Measurements from ENCODE around the gene TBC1D22A. TPM values are rescaled to one million over a fixed set of nuclear protein-coding genes. Genes with fewer than 3 reads are reported as not detected.

TBC1D22A gene
- total RNA-seq, 1 donor from 2014 or later: 34.1 TPM

GRCh38 chr22:47102648-47103047 lies 340.2 kb downstream of the TBC1D22A start:
- intact Hi-C loops (cut with DNase I): no loop called here
- TF ChIP-seq, protein P1, sequence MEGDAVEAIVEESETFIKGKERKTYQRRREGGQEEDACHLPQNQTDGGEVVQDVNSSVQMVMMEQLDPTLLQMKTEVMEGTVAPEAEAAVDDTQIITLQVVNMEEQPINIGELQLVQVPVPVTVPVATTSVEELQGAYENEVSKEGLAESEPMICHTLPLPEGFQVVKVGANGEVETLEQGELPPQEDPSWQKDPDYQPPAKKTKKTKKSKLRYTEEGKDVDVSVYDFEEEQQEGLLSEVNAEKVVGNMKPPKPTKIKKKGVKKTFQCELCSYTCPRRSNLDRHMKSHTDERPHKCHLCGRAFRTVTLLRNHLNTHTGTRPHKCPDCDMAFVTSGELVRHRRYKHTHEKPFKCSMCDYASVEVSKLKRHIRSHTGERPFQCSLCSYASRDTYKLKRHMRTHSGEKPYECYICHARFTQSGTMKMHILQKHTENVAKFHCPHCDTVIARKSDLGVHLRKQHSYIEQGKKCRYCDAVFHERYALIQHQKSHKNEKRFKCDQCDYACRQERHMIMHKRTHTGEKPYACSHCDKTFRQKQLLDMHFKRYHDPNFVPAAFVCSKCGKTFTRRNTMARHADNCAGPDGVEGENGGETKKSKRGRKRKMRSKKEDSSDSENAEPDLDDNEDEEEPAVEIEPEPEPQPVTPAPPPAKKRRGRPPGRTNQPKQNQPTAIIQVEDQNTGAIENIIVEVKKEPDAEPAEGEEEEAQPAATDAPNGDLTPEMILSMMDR (IDR thresholded peaks at IDR 0.05): no peak
- DNase-seq (no peak), ATAC-seq (peak; percentile 58 to 76)
- Histone ChIP-seq H3K4me1 (no peaks in the 10 kb centered on the region), H3K27ac (no peak overlapping the region), H3K36me3 (no peaks in the 10 kb centered on the region), H3K27me3 (ENCODE audit: low read depth) (no peaks in the 10 kb centered on the region), H3K4me3 (no peak overlapping the region), H3K9me3 (no peaks in the 10 kb centered on the region)

DNA sequence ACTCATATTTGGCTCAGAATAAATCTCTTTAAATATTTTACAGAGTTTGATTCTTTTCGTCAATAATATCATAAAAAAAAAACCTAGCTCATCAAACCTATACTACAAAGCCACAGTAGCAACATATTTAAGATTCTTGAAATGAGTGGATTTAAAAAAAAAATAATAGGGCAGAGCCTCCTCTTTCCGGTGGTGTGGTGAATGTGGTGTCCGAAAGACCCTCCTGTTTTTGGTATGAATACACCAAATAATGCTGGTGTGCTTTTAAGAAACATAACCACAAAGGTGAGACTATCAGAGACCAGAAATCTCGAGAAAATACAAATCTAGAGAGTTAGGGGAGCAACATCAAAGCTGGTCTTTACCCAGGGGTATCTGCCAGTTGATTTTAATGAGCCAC lies 342.6 kb downstream of the TBC1D22A start:
- H3K9me3 ChIP-seq: no peaks in the 10 kb centered on the region
- H3K4me3 ChIP-seq: no peak overlapping the region
- intact Hi-C loops (cut with DNase I): no loop called here
- TF ChIP-seq, protein P1 (IDR thresholded peaks at IDR 0.05): no peak
- no peaks in the 10 kb centered on the region for H3K27me3 ChIP-seq (ENCODE audit: low read depth)
- H3K27ac ChIP-seq: no peak overlapping the region
- ATAC-seq: no peak
- H3K36me3 ChIP-seq: no peaks in the 10 kb centered on the region
- no peaks in the 10 kb centered on the region for H3K4me1 ChIP-seq
- no peak for DNase-seq

DNA sequence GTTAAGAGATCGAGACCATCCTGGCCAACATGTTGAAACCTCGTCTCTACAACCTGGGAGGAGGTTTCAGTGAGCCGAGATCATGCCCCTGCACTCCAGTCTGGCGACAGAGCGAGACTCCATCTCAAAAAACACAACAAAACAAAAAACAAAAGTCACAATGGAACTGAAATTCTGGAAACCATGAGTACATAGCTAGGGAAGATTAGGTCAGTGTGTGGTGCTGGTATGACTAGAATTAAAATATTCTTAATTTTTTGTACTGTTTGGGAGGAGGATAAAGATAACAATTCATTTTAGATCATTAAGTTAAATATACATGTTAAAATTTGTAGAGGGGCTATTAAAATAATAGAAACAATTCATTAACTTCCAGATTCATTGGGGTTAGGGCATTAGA lies 344.4 kb downstream of the TBC1D22A start:
- no peaks in the 10 kb centered on the region for H3K9me3 ChIP-seq
- peaks cover 3% of the 10 kb centered on the region for H3K36me3 ChIP-seq
- H3K27ac ChIP-seq: no peak overlapping the region
- no peaks in the 10 kb centered on the region for H3K4me1 ChIP-seq
- no peaks in the 10 kb centered on the region for H3K27me3 ChIP-seq (ENCODE audit: low read depth)
- H3K4me3 ChIP-seq: no peak overlapping the region
- DNase-seq: no peak
- intact Hi-C loops (cut with DNase I): no loop called here
- ATAC-seq: no peak
- TF ChIP-seq, protein P1 (IDR thresholded peaks at IDR 0.05): no peak

GRCh38 chr22:47107431-47107830 lies 345.0 kb downstream of the TBC1D22A start:
- ATAC-seq (no peak), DNase-seq (no peak)
- no peaks in the 10 kb centered on the region for H3K27me3 ChIP-seq (ENCODE audit: low read depth)
- H3K9me3 ChIP-seq: no peaks in the 10 kb centered on the region
- intact Hi-C loops (cut with DNase I): no loop called here
- H3K36me3 ChIP-seq: peaks cover 9% of the 10 kb centered on the region
- TF ChIP-seq, protein P1 (IDR thresholded peaks at IDR 0.05): no peak
- no peak overlapping the region for H3K27ac ChIP-seq
- H3K4me3 ChIP-seq: no peak overlapping the region
- no peaks in the 10 kb centered on the region for H3K4me1 ChIP-seq

DNA sequence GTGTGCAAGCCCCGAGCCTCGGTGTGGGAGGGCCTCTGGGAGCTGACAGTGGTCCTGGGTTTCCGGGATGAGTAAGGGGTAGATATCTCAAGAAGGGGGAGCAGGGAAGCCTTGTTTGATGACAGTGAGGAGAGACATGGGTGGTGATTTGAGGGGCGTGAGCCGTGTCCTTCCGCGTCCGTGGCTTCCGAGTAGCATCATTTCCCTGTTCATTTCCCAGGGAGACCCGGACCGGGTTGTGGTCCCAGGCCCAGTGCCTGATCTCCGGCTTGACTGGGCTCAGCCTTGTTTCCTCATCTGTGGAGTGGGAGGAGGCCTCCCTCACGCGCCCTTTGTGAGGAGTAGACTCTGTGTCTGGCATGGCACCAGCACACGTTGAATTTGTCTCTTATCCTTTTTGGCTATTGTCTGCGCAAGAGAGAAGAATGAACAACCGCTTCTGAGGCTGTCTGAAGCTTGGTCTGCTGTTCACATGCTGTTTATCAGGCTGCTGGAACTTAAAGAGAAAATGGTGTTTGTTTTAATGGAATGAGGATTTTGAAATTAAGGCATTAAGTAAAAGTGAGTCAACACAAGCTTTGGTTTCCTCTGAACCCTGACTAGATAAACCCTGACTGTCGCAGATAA lies 348.5 kb downstream of the TBC1D22A start:
- Histone ChIP-seq H3K27ac (no peak overlapping the region), H3K9me3 (no peaks in the 10 kb centered on the region), H3K4me3 (no peak overlapping the region), H3K4me1 (no peaks in the 10 kb centered on the region), H3K27me3 (ENCODE audit: low read depth) (no peaks in the 10 kb centered on the region), H3K36me3 (peaks cover 17% of the 10 kb centered on the region)
- ATAC-seq: no peak
- intact Hi-C loops (cut with DNase I): no loop called here
- TF ChIP-seq, protein P1 (IDR thresholded peaks at IDR 0.05): no peak
- DNase-seq: no peak

Measured in lower lobe of right lung (tissue), 2 donors.